Measurements from ENCODE around the gene SSC5D. TPM values are rescaled to one million over a fixed set of nuclear protein-coding genes. Genes with fewer than 3 reads are reported as not detected.
"Not testable (repeated sequence)": the region's sequence is repeated elsewhere in the genome, so short reads cannot be mapped to it uniquely, and the experiment has no call there.

Gene SSC5D
- polyA plus RNA-seq (2013, experiment 1 of 2; ENCODE audit: insufficient read length) = 44.1 TPM
- polyA plus RNA-seq (2013, experiment 2 of 2; ENCODE audit: insufficient read length) = 55.5 TPM

DNA sequence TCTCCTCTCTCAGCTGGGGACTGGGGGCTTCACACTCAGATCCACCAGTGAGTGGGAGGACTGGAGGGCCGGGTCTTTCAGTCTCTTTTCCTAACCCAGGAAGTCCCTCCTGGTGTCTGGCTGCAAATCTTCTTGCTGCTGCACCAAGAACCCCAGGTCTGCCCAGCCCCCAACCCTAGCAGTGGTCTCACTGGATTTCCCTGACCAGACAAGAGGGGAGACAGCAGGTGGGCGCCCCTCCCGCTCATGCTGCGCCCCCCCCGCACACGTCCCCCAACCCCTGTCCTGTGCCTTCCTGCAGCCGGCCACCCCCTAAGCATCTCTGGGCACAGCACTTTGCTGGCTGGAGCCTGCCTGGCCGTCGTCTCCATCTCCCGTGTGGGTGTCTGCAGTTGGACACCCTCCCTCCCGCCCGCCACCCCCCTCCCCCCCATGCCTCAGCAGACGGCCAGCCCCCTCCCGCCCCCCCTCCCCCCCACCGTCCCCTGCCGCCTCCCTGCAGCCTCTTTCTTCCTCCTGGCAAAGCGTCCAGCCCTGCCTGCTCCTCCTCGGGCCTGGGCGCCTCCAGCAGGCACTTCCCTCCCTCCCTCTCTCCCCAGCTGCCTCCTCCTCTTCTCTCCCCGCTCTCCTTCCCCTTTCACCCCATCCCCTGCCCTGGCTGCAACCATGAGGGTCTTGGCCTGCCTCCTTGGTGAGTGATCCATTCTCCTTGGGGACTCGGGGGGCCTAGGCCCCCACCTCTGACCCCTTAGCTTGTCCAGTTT is at the start of gene SSC5D:
Gene SSC5D (plus strand): TSS at position 513 of the 764 bp plus-strand sequence. CDS start 154 bp downstream, at position 667.
- peak; percentile 65 for DNase-seq

DNA sequence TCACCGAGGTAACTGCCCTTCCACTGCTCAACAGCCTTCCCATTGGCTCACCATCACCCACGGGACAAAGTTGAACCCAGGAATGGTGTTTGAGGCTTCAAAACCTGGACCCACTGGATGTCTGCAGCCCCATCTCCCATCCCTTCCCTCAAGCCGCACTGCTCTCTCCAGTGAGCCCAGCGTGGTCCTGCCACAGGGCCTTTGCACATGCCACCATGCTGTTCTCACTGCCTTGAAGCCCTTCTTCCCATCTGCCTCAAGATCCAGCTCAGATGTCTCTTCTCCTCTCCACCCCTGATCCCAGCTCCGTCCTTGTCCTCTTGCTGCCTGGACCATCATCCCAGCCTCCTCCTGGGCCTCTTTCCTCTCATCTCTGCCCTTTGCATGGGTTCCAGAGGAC is 49.2 kb upstream of the SSC5D start:
- no peak for DNase-seq

GRCh38 chr19:55440411-55441105 is 47.7 kb upstream of the SSC5D start:
- no peak for DNase-seq

GRCh38 chr19:55441319-55441691 is 46.9 kb upstream of the SSC5D start:
- DNase-seq = no peak

GRCh38 chr19:55441692-55442321 is 46.4 kb upstream of the SSC5D start:
- DNase-seq = no peak

- no peak for DNase-seq
These were observed 45.8 kb upstream of the SSC5D start for GRCh38 chr19:55442372-55442961.

- no peak for DNase-seq
These were observed 45.0 kb upstream of the SSC5D start, which contains the start of gene SHISA7 for GRCh38 chr19:55443045-55443823. Gene SHISA7 (minus strand): TSS chr19:55443300. CDS start chr19:55442863, 437 bp downstream.

DNA sequence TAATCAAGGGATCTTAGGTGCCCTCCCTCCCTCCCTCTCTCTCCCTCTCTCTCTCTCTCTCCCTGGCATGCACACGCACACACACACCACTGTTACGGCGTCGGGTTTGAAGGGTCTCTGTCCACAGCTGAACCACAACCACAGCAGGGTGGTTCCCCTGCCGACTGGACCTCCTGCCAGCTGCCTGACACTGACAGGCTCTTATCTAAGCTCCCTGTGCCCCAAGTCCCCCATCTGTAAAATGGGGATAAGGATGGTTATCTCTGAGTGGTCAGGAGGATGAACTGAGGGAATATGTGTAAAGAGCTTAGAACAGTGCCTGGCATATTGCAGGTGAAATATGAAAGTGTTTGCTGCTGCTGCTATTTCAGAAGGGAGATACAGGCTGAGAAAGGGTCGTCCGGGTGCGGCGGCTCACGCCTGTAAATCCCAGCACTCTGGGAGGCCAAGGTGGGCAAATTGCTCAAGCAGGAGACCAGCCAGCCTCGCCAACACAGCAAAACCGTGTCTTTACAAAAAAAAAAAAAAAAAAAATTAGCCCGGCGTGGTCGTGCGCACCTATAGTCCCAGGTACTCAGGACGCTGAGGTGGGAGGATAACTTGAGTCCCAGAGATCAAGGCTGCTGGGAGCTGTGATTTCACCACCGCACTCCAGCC is 44.3 kb upstream of the SSC5D start:
- no peak for DNase-seq

DNA sequence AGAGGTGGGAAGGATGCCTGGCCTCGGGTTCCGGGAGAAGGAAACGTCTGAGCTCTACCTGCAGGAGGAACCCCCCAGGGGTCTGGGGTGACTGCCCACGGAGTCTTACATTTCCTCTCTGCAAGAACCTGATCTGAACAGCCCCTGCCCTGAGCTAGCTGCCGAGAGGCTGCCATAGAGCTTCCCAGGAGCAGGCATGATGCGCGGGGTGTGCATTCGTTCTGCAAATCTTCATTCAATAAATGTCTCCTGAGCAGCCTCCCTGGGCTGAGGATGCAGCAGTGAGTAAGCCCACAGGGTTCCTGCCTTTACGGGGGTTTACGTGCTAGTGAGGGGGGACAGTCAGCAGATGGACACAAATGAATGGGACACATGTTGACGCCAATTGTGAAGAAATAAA is 43.6 kb upstream of the SSC5D start:
- no peak for DNase-seq

DNA sequence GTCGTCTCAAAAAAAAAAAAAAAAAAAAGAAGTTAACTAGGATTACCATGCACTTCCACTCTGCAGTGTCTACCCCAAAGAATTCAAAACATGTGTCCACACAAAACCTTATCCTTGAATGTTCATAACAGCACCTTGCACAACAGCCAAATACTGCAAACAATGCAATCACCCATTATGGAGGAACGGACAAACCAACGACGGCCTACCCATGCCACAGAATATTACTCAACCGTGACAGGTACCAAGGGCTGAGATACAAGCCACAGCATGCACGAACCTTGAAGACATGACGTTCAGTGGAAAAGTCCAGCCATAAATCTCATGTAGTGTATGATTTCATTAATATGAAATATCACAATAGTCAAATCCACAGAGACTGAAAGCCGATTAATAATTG is 42.2 kb upstream of the SSC5D start:
- no peak for DNase-seq

- peak; percentile 50 for DNase-seq
These were observed 40.6 kb upstream of the SSC5D start for GRCh38 chr19:55447421-55448174.

DNA sequence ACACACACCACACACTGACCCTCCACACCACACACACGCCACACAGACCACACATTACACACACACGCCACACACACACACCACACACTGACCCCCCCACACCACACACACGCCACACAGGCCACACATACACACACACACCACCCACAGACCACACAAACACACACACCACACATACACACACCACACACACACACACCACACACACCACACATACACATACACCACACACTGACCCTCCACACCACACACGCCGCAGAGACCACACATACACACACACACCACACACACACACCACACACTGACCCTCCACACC is 40.1 kb upstream of the SSC5D start:
- DNase-seq = not testable (repeated sequence)

- no peak for DNase-seq
These were observed 38.8 kb upstream of the SSC5D start for GRCh38 chr19:55449469-55449868.

- DNase-seq = no peak
These were observed 36.9 kb upstream of the SSC5D start for GRCh38 chr19:55451163-55451964.

- no peak for DNase-seq
These were observed 36.1 kb upstream of the SSC5D start for GRCh38 chr19:55451965-55452748.

DNA sequence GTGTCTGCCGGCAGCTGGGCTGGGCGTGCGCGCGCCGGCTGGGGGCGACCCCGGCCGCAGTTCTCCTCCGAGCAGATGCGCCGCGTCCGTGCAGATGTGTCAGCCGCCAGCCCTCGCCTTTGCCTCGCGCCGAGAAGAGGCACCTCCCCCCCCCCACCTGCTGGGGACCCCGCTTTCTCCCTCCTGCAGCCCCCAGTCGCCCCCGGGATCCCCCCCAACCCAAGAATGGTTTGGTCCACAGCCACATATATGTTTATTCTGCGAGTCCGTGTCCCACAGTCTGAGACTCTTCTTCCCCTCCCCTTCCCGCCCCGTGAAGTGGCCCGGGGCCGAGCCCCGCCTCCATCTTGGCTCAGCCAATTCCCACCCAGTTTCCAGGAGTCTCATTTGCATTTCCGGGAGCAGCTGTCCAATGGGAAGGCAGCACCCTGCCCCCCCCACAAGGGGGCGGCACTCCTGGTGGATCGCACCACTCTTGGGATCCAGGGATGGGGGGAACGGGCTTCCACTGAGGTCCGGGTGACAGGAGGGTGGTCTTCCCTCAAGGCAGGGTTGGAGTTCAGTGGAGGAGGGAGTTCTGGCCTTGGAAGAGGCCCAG is 35.4 kb upstream of the SSC5D start:
- DNase-seq = peak; percentile 81

- DNase-seq = no peak
These were observed 34.5 kb upstream of the SSC5D start for GRCh38 chr19:55453511-55454260.

GRCh38 chr19:55454787-55455243 is 33.4 kb upstream of the SSC5D start:
- DNase-seq = peak; percentile 40
